ENCODE measurements around the gene OPN1MW2.
"Not testable (repeated sequence)": the region's sequence is repeated elsewhere in the genome, so short reads cannot be mapped to it uniquely, and the experiment has no call there.

Gene OPN1MW2

DNA sequence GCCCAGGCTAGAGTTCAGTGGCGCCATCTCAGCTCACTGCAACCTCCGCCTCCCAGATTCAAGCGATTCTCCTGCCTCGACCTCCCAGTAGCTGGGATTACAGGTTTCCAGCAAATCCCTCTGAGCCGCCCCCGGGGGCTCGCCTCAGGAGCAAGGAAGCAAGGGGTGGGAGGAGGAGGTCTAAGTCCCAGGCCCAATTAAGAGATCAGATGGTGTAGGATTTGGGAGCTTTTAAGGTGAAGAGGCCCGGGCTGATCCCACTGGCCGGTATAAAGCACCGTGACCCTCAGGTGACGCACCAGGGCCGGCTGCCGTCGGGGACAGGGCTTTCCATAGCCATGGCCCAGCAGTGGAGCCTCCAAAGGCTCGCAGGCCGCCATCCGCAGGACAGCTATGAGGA, 37.7 kb downstream of the OPN1MW2 start, which contains the start of gene OPN1MW3:
Gene OPN1MW3, plus strand, starts transcription at position 301 of the 400 bp plus-strand sequence. Its CDS starts 38 bp downstream, at position 339.
- DNase-seq (ENCODE audit: low read depth); H3K4me3 ChIP-seq (ENCODE audit: low read depth, low read length): not testable (repeated sequence)

DNA sequence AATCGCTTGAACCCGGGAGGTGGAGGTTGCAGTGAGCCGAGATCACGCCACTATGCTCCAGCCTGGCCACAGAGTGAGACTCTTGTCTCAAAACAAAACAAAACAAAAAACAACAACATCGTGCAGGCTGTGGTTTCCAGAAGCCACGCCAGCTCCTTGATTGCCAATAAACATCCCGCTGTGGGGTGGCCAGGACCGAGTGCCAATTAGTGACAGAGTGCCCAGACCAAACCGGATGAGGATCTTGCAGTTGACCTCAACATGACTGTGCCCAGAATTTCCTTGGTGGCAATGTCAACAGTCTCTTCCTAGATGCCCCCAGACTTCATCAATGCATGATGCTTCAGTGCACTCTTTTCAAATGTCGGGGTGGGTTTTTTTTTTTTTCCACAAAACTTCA, 39.2 kb downstream of the OPN1MW2 start:
- not testable (repeated sequence) for H3K4me3 ChIP-seq (ENCODE audit: low read depth, low read length); DNase-seq (ENCODE audit: low read depth)

DNA sequence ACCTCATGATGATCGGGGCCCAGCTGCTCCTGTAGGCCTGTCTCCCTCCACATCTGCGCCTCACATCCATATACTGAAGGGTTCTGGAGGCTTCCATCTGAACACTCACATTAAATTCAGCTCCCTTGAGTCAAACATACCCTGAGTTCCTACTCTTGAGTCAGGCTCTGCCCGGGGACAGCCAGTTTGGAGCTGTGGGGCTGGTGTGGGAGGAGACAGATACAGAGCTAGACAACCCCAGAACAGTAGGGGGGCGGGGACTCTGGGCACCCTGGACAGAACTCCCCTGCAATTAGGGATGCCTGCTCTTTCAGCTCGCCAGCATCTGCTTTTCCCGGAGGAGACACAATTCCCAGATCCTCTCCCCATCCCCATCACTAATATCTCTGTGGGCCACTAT, 43.5 kb downstream of the OPN1MW2 start:
- DNase-seq (ENCODE audit: low read depth); H3K4me3 ChIP-seq (ENCODE audit: low read depth, low read length): not testable (repeated sequence)

DNA sequence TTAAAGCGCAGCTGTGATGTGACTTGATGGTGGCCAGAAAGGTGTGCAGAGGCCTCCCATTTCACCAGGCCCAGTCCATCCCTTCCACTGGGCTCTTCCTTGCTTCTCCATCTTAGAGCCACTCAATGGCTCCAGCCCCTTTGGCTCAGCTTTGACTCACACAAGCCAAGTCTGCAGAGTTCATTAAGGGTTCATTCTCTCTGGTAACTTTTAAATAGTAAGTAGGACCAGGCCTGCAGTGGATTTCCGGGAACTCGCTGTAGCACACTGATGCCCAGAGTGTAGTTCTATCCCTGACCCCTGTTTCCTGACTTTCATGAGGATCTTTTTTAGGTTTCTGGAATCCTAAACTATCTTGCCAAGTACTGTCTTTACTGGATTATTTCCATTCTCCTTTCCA, 49.7 kb downstream of the OPN1MW2 start:
- not testable (repeated sequence) for DNase-seq (ENCODE audit: low read depth); H3K4me3 ChIP-seq (ENCODE audit: low read depth, low read length)
